HCT116 (cell line): Measurements from ENCODE around the gene AP4M1. TPM values are rescaled to one million over a fixed set of nuclear protein-coding genes. Genes with fewer than 3 reads are reported as not detected.
A peak's percentile ranks its signal among the peaks of the same experiment; 100 is the strongest.

Source experiments
- ATAC-seq: fragments of 200-7000 bp; cut with Tn5 transposase; 2 replicates; pipeline ENCODE4 v1.9.1; 2020; ENCODE audit warnings: mild to moderate bottlenecking, moderate library complexity
- BruUV-seq: library from RNA; stranded (reverse); fragments of 400-500 nt; replicated peaks from 2 replicates; lab custom pipeline; 2021; lab: Mats Ljungman, UMichigan
- CTCF ChIA-PET: fragments of 300-600 bp; sonication (Branson Sonifier 250); formaldehyde crosslinking; loops from one replicate; lab custom pipeline; 2021; ENCODE audit warnings: antibody characterized with exemption; lab: Charles Lee
- POLR2A ChIA-PET: fragments of 300-600, 350-600 bp; sonication (Branson Sonifier 250); formaldehyde crosslinking; loops from one replicate; lab custom pipeline; 2021; ENCODE audit warnings: antibody characterized with exemption; lab: Charles Lee
- RAD21 ChIA-PET, 2 experiments: fragments of 300-600 bp; sonication (Branson Sonifier 250); formaldehyde crosslinking; loops; one replicate each; lab custom pipeline; 2023; ENCODE audit warnings: low total read pairs in 2 of 2; ENCODE audit not compliant: uncharacterized antibody in 2 of 2, unreplicated experiment in 2 of 2, low non-redundant PET in 1 of 2; lab: Charles Lee
- DNase-seq: peaks from one replicate; pipeline ENCODE4 v3.0.0-alpha.2; 2010; ENCODE audit warnings: low read depth, low spot score
- H2AFZ ChIP-seq: fragments of 200-600 bp; shearing (Covaris generic), sonication (generic); 2 replicates; pipeline ENCODE4 v1.6.1; 2017; ENCODE audit warnings: low read depth, mixed run types, mixed read lengths, antibody characterized with exemption, low read length; ENCODE audit not compliant: poor library complexity, severe bottlenecking
- H3K27ac ChIP-seq: 2 replicates; pipeline ENCODE4 v1.5.1; 2012; ENCODE audit warnings: low read depth, low read length
- H3K27me3 ChIP-seq: fragments of 200-600 bp; sonication (generic); 2 replicates; pipeline ENCODE4 v1.6.1; 2016; ENCODE audit warnings: mixed run types, low read length, mixed read lengths; ENCODE audit not compliant: insufficient read depth
- H3K36me3 ChIP-seq, 2 experiments: fragments of 200-500 bp in 1 of 2; fragments of 200-600 bp in 1 of 2; sonication (Bioruptor generic) in 1 of 2; sonication (generic) in 1 of 2; 2 replicates each; pipeline versions ENCODE4 v1.5.1 to v1.6.1; 2014 to 2016; ENCODE audit warnings: low read length in 2 of 2, inconsistent platforms in 1 of 2, mixed read lengths in 1 of 2, mixed run types in 1 of 2; ENCODE audit not compliant: insufficient read depth in 2 of 2, control insufficient read depth in 1 of 2
- H3K4me1 ChIP-seq, 2 experiments: fragments of 200-600 bp in 1 of 2; sonication (generic) in 1 of 2; 2 replicates each; pipeline versions ENCODE4 v1.5.1 to v1.6.1; 2012 to 2017; ENCODE audit warnings: low read length in 2 of 2, inconsistent platforms in 1 of 2, mild to moderate bottlenecking in 1 of 2, mixed read lengths in 1 of 2, mixed run types in 1 of 2, moderate library complexity in 1 of 2; ENCODE audit not compliant: insufficient read depth in 2 of 2, control insufficient read depth in 1 of 2
- H3K4me2 ChIP-seq: fragments of 200-600 bp; sonication (generic); 2 replicates; pipeline ENCODE4 v1.6.1; 2017; ENCODE audit warnings: mixed run types, low read length, mixed read lengths
- H3K4me3 ChIP-seq, 2 experiments: fragments of 200-600 bp in 1 of 2; sonication (generic) in 1 of 2; replicated peaks in 1 of 2; 2 replicates each; pipeline ENCODE4 v1.5.1; 2011 to 2016; ENCODE audit warnings: low read length in 2 of 2, control low read depth in 1 of 2, low read depth in 1 of 2, mild to moderate bottlenecking in 1 of 2, mixed read lengths in 1 of 2, mixed run types in 1 of 2
- H3K79me2 ChIP-seq: fragments of 200-600 bp; sonication (generic); 2 replicates; pipeline ENCODE4 v1.6.1; 2017; ENCODE audit warnings: mild to moderate bottlenecking, mixed run types, low read length, moderate library complexity, mixed read lengths; ENCODE audit not compliant: insufficient read depth
- H3K9ac ChIP-seq: fragments of 200-600 bp; sonication (generic); 2 replicates; pipeline ENCODE4 v1.6.1; 2016; ENCODE audit warnings: low read length, mixed read lengths
- H3K9me2 ChIP-seq: fragments of 200-600 bp; sonication (generic), shearing (Covaris generic); 2 replicates; pipeline ENCODE4 v1.6.1; 2017; ENCODE audit warnings: mixed run types, mild to moderate bottlenecking, moderate library complexity; ENCODE audit not compliant: insufficient read depth
- H3K9me3 ChIP-seq, 2 experiments: fragments of 200-500 bp in 1 of 2; fragments of 200-600 bp in 1 of 2; sonication (Bioruptor generic) in 1 of 2; sonication (generic) in 1 of 2; 2 replicates each; pipeline ENCODE4 v1.6.1; 2014 to 2017; ENCODE audit warnings: low read length in 2 of 2, mixed read lengths in 2 of 2, inconsistent platforms in 1 of 2, low read depth in 1 of 2, mild to moderate bottlenecking in 1 of 2, mixed run types in 1 of 2, moderate library complexity in 1 of 2; ENCODE audit not compliant: control insufficient read depth in 1 of 2, insufficient read depth in 1 of 2
- H4K20me1 ChIP-seq: fragments of 200-600 bp; sonication (generic), shearing (Covaris generic); 2 replicates; pipeline ENCODE4 v1.6.1; 2017; ENCODE audit warnings: mixed run types, mild to moderate bottlenecking, moderate library complexity; ENCODE audit not compliant: insufficient read depth
- CTCF ChIP-seq, 3 experiments: fragments of 200-600 bp in 1 of 3; sonication (generic) in 1 of 3; IDR thresholded peaks in 2 of 3; conservative IDR thresholded peaks in 1 of 3; 2 replicates each; pipeline ENCODE4 v1.5.1; 2012 to 2017; ENCODE audit warnings: low read depth in 2 of 3, low read length in 2 of 3, antibody characterized with exemption in 1 of 3, borderline replicate concordance in 1 of 3, control low read depth in 1 of 3, mild to moderate bottlenecking in 1 of 3, mixed read lengths in 1 of 3, mixed run types in 1 of 3, moderate library complexity in 1 of 3; ENCODE audit not compliant: insufficient read depth in 1 of 3
- EGR1 ChIP-seq: IDR thresholded peaks from 2 replicates; pipeline ENCODE4 v1.6.1; 2012; ENCODE audit warnings: low read depth
- EZH2 ChIP-seq: fragments of 200-600 bp; sonication (generic); IDR thresholded peaks from 2 replicates; pipeline ENCODE4 v1.6.1; 2017; ENCODE audit warnings: antibody characterized with exemption, mixed run types
- FOSL1 ChIP-seq: IDR thresholded peaks from 2 replicates; pipeline ENCODE4 v1.6.1; 2012; ENCODE audit warnings: low read depth
- JUND ChIP-seq: IDR thresholded peaks from 2 replicates; pipeline ENCODE4 v1.6.1; 2012
- MAX ChIP-seq: IDR thresholded peaks from 2 replicates; pipeline ENCODE4 v1.6.1; 2012
- RAD21 ChIP-seq: IDR thresholded peaks from 2 replicates; pipeline ENCODE4 v1.6.1; 2012; ENCODE audit warnings: low read depth, mild to moderate bottlenecking
- REST ChIP-seq: IDR thresholded peaks from 2 replicates; pipeline ENCODE4 v1.6.1; 2012; ENCODE audit warnings: low read depth
- SIN3A ChIP-seq: IDR thresholded peaks from 2 replicates; pipeline ENCODE4 v1.6.1; 2012; ENCODE audit warnings: low read depth
- SP1 ChIP-seq: IDR thresholded peaks from 2 replicates; pipeline ENCODE4 v1.6.1; 2012; ENCODE audit warnings: low read depth
- SRF ChIP-seq: IDR thresholded peaks from 2 replicates; pipeline ENCODE4 v1.6.1; 2012; ENCODE audit warnings: low read depth
- TCF7L2 ChIP-seq: IDR thresholded peaks from 2 replicates; pipeline ENCODE4 v1.7.0; 2011; ENCODE audit warnings: borderline replicate concordance, inconsistent platforms; ENCODE audit not compliant: insufficient read depth, insufficient read length; ENCODE audit errors: extremely low read depth
- ZBTB33 ChIP-seq: IDR thresholded peaks from 2 replicates; pipeline ENCODE4 v1.6.1; 2011; ENCODE audit warnings: mild to moderate bottlenecking, low read length, moderate library complexity; ENCODE audit not compliant: insufficient replicate concordance; ENCODE audit errors: extremely low read depth
- ZFX ChIP-seq: fragments of 450-650 bp; IDR thresholded peaks from 2 replicates; pipeline ENCODE4 v1.6.1; 2017
- intact Hi-C: fragments of 100-400 bp; cut with micrococcal nuclease; formaldehyde crosslinking; loops from 2 replicates; pipeline ENCODE4 v1.10.0; 2022
- total RNA-seq: library from RNA; stranded (reverse); gene quantifications from one replicate; pipeline ENCODE4 v1.2.1, GENCODE V29; 2021; ENCODE audit not compliant: unreplicated experiment

AP4M1 gene
- total RNA-seq, 1 experiment from 2014 or later = 20.0 TPM

GRCh38 chr7:100098913-100099312, 2.5 kb upstream of the AP4M1 start:
- no peaks in the 10 kb centered on the region for H3K9me3 ChIP-seq
- intact Hi-C loops = no loop called here
- H3K27me3 ChIP-seq = no peaks in the 10 kb centered on the region
- CTCF ChIA-PET = no interaction called here
- DNase-seq (no peak), ATAC-seq (no peak)
- no peak overlapping the region for H3K4me3 ChIP-seq
- H3K27ac ChIP-seq = peak overlapping the region; percentile 88; the same call in 1 of the 2 replicates
- POLR2A ChIA-PET = no interaction called here
- H3K4me1 ChIP-seq = peaks cover 6 to 24% of the 10 kb centered on the region in 2 experiments; a peak in 3 of 4 replicates
- H4K20me1 ChIP-seq = peaks cover 19% of the 10 kb centered on the region
- TF ChIP-seq SIN3A (no peak), EZH2 (no peak), CTCF (IDR thresholded peaks at IDR 0.05 in 2 of 3, conservative IDR thresholded peaks at IDR 0.05 in 1 of 3; ENCODE audit: borderline replicate concordance in 1 of 3, insufficient read depth in 1 of 3, low read depth in 2 of 3, low read length in 2 of 3) (no peak), ZBTB33 (no peak), EGR1 (no peak), MAX (no peak), TCF7L2 (no peak), SRF (no peak), ZFX (no peak), SP1 (no peak), JUND (no peak), REST (no peak), RAD21 (no peak), FOSL1 (no peak)
- peaks cover 75% of the 10 kb centered on the region for H3K79me2 ChIP-seq
- BruUV-seq = no TSS peak
- H2AFZ ChIP-seq = no peak overlapping the region
- no peak overlapping the region for H3K4me2 ChIP-seq
- no peaks in the 10 kb centered on the region for H3K9me2 ChIP-seq
- H3K9ac ChIP-seq = no peak overlapping the region
- RAD21 ChIA-PET = no interaction called here
- H3K36me3 ChIP-seq = peaks cover 55 to 60% of the 10 kb centered on the region in 2 experiments
